Measurements from ENCODE around the gene MTF1.
A peak's percentile ranks its signal among the peaks of the same experiment; 100 is the strongest.
"Not testable (repeated sequence)": the region's sequence is repeated elsewhere in the genome, so short reads cannot be mapped to it uniquely, and the experiment has no call there.

MTF1 gene

GRCh38 chr1:37859507-37860345, at the start of gene MTF1:
MTF1 (minus strand) TSS chr1:37859592; CDS start chr1:37857658, 1,934 bp downstream.
- POLR2A ChIA-PET (ENCODE audit: low non-redundant PET), result interaction anchor here (0.5 to 1.4 kb wide), 3 partner anchors 51 to 409 kb away, joined by 3 to 7 read pairs (median 4); partner anchors contain the start of genes C1orf122 and YRDC
- CTCF ChIA-PET, result interaction anchor here (0.6 to 1.9 kb wide), 15 partner anchors 9 to 975 kb away, joined by 3 to 9 read pairs (median 3); partner anchors contain the start of gene SF3A3
- DNase-seq (ENCODE audit: low spot score), result peak; percentile 99
- TF ChIP-seq CTCF (conservative IDR thresholded peaks at IDR 0.05; ENCODE audit: low read depth), result peak; percentile 93
- H3K27ac ChIP-seq, result peak within 1 kb of the TSS; percentile 90

GRCh38 chr1:37908531-37908930, 49.1 kb upstream of the MTF1 start:
- CTCF ChIA-PET; DNase-seq (ENCODE audit: low spot score); POLR2A ChIA-PET (ENCODE audit: low non-redundant PET); H3K27ac ChIP-seq: not testable (repeated sequence)

- H3K27ac ChIP-seq; POLR2A ChIA-PET (ENCODE audit: low non-redundant PET); CTCF ChIA-PET; DNase-seq (ENCODE audit: low spot score): not testable (repeated sequence)
Observed at GRCh38 chr1:37907416-37908125, 48.2 kb upstream of the MTF1 start.

GRCh38 chr1:37906591-37906990, 47.2 kb upstream of the MTF1 start:
- DNase-seq (ENCODE audit: low spot score); H3K27ac ChIP-seq; POLR2A ChIA-PET (ENCODE audit: low non-redundant PET): not testable (repeated sequence)
- CTCF ChIA-PET, result interaction anchor here (0.6 to 0.7 kb wide), 2 partner anchors 84 to 1485 kb away, joined by 3 read pairs; no protein-coding TSS in a partner anchor

GRCh38 chr1:37905727-37906126, 46.3 kb upstream of the MTF1 start:
- H3K27ac ChIP-seq, result no peak overlapping the region
- DNase-seq (ENCODE audit: low spot score), result no peak
- no peak for TF ChIP-seq CTCF (conservative IDR thresholded peaks at IDR 0.05; ENCODE audit: low read depth)
- ChIA-PET CTCF (no interaction called here), POLR2A (ENCODE audit: low non-redundant PET) (no interaction called here)

- CTCF ChIA-PET; POLR2A ChIA-PET (ENCODE audit: low non-redundant PET); H3K27ac ChIP-seq; DNase-seq (ENCODE audit: low spot score): not testable (repeated sequence)
Observed at GRCh38 chr1:37903921-37904320, 44.5 kb upstream of the MTF1 start.

- no peak for TF ChIP-seq CTCF (conservative IDR thresholded peaks at IDR 0.05; ENCODE audit: low read depth)
- ChIA-PET POLR2A (ENCODE audit: low non-redundant PET) (no interaction called here), CTCF (no interaction called here)
- no peak for DNase-seq (ENCODE audit: low spot score)
- H3K27ac ChIP-seq, result no peak overlapping the region
Observed at GRCh38 chr1:37902983-37903382, 43.6 kb upstream of the MTF1 start.

GRCh38 chr1:37901893-37902225, 42.5 kb upstream of the MTF1 start:
- TF ChIP-seq CTCF (conservative IDR thresholded peaks at IDR 0.05; ENCODE audit: low read depth), result no peak
- ChIA-PET POLR2A (ENCODE audit: low non-redundant PET) (no interaction called here), CTCF (interaction anchor here (0.6 to 0.7 kb wide), 2 partner anchors 179 to 1578 kb away, joined by 3 read pairs; no protein-coding TSS in a partner anchor)
- no peak overlapping the region for H3K27ac ChIP-seq
- DNase-seq (ENCODE audit: low spot score), result no peak

Data from RWPE1 (cell line).